ENCODE data around the gene FOXN3. TPM values are rescaled to one million over a fixed set of nuclear protein-coding genes. Genes with fewer than 3 reads are reported as not detected.

FOXN3 gene
- total RNA-seq, 2 experiments from 2014 or later: 124 to 127 TPM

DNA sequence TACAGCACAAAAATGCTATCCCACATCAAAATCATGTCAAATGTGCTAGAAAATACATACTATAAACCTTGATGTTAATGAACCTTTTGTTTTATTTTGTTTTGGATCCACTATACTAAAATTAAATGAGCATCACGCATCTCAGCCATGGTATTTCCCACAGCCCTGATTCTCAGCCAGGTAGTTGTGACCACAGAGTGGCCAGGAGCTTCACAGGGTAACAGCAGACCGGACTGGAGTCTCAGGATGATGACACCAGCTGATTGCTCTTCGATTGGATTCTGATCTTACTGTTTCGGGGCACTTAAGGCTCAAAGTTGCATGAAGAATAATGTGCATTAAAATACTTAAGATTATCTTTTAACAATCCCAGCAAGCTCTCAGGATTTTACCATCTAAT lies 134.8 kb downstream of the FOXN3 start:
- Mint-ChIP-seq H3K4me1 (ENCODE audit: low read depth) (peaks cover 81% of the 10 kb centered on the region), H3K9me3 (no peaks in the 10 kb centered on the region), H3K36me3 (ENCODE audit: low read depth) (peaks cover 65% of the 10 kb centered on the region), H3K27me3 (no peaks in the 10 kb centered on the region), H3K4me3 (no peak overlapping the region), H3K27ac (peak overlapping the region; percentile 39)
- Histone ChIP-seq H3K27ac (ENCODE audit: low read depth in 1 of 2, low read length in 2 of 2) (no peak overlapping the region), H3K4me3 (ENCODE audit: low read length) (no peak overlapping the region), H3K36me3 (ENCODE audit: insufficient read depth, low read length) (peaks cover 14% of the 10 kb centered on the region), H3K27me3 (ENCODE audit: control insufficient read depth in 1 of 2, insufficient read depth in 2 of 2, low read length in 2 of 2) (no peaks in the 10 kb centered on the region), H3K9me3 (ENCODE audit: control insufficient read depth in 1 of 2, insufficient read depth in 1 of 2, low read length in 2 of 2) (no peaks in the 10 kb centered on the region), H3K4me1 (ENCODE audit: insufficient read depth, low read length) (peaks cover 21% of the 10 kb centered on the region)
- DNase-seq: no peak
- intact Hi-C loops (cut with DNase I, micrococcal nuclease): no loop called here
- TF ChIP-seq, protein P1, sequence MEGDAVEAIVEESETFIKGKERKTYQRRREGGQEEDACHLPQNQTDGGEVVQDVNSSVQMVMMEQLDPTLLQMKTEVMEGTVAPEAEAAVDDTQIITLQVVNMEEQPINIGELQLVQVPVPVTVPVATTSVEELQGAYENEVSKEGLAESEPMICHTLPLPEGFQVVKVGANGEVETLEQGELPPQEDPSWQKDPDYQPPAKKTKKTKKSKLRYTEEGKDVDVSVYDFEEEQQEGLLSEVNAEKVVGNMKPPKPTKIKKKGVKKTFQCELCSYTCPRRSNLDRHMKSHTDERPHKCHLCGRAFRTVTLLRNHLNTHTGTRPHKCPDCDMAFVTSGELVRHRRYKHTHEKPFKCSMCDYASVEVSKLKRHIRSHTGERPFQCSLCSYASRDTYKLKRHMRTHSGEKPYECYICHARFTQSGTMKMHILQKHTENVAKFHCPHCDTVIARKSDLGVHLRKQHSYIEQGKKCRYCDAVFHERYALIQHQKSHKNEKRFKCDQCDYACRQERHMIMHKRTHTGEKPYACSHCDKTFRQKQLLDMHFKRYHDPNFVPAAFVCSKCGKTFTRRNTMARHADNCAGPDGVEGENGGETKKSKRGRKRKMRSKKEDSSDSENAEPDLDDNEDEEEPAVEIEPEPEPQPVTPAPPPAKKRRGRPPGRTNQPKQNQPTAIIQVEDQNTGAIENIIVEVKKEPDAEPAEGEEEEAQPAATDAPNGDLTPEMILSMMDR (IDR thresholded peaks at IDR 0.05): no peak
- ATAC-seq (ENCODE audit: poor library complexity): no peak
- POLR2A ChIA-PET: no interaction called here
- CTCF ChIA-PET: no interaction called here

DNA sequence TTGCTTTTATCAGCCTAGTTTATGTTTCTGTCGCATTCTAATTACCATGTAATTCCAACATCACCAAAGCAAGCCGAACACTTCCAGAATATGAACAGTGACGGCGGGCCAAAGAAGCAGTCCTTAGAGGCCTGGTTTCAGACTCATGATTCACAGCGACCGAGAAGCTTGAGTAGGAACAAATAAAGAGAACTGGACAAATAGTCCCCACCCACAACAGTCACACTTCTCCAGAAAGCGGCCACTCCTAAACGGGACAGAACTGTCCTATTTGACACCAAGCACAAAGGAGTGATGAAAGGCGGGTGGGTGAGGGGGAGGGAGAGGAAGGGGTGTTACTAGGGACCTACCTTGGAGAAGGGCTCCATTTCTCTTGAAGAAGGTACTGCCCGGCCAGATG lies 136.4 kb downstream of the FOXN3 start:
- H3K4me1 ChIP-seq (ENCODE audit: insufficient read depth, low read length): peaks cover 27% of the 10 kb centered on the region
- no peak overlapping the region for H3K4me3 Mint-ChIP-seq
- ATAC-seq (ENCODE audit: poor library complexity): no peak
- CTCF ChIA-PET: no interaction called here
- H3K4me3 ChIP-seq (ENCODE audit: low read length): no peak overlapping the region
- peaks cover 18% of the 10 kb centered on the region for H3K36me3 ChIP-seq (ENCODE audit: insufficient read depth, low read length)
- POLR2A ChIA-PET: no interaction called here
- no peaks in the 10 kb centered on the region for H3K9me3 ChIP-seq (ENCODE audit: control insufficient read depth in 1 of 2, insufficient read depth in 1 of 2, low read length in 2 of 2)
- H3K27me3 ChIP-seq (ENCODE audit: control insufficient read depth in 1 of 2, insufficient read depth in 2 of 2, low read length in 2 of 2): no peaks in the 10 kb centered on the region
- no peak for DNase-seq
- peaks cover 76% of the 10 kb centered on the region for H3K36me3 Mint-ChIP-seq (ENCODE audit: low read depth)
- no peaks in the 10 kb centered on the region for H3K27me3 Mint-ChIP-seq
- intact Hi-C loops (cut with DNase I, micrococcal nuclease): no loop called here
- TF ChIP-seq, protein P1 (IDR thresholded peaks at IDR 0.05): no peak
- H3K9me3 Mint-ChIP-seq: no peaks in the 10 kb centered on the region
- no peak overlapping the region for H3K27ac Mint-ChIP-seq
- H3K27ac ChIP-seq (ENCODE audit: low read depth in 1 of 2, low read length in 2 of 2): no peak overlapping the region
- peaks cover 84% of the 10 kb centered on the region for H3K4me1 Mint-ChIP-seq (ENCODE audit: low read depth)

DNA sequence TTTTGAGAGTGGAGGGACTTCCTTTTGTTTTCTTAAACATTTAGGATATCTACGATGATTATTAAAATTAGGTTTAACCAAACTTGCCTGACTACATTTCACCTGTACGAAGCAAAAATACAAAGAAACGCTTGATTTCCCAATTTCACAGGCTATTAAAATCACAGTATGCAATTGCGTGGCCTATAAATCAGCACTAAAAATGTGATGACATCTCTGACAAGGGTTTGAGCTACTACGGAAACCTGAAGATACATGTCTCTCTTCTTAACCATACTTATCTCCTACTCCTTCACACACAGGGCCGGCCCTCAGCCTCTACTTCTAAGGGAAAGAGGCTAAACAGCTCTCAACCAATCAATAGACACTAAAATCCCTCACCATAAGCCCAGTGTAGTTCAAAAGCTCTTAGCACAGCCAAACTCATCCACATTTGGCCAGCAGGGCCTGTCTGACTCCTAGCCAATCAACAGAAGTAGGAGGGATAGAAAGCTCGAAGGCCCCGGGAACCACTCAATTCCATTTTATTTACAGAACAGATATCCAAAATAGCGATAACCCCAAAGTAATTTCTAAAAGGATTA lies 137.3 kb downstream of the FOXN3 start:
- POLR2A ChIA-PET: no interaction called here
- Mint-ChIP-seq H3K4me1 (ENCODE audit: low read depth) (peaks cover 84% of the 10 kb centered on the region), H3K27ac (no peak overlapping the region), H3K4me3 (no peak overlapping the region), H3K27me3 (no peaks in the 10 kb centered on the region), H3K36me3 (ENCODE audit: low read depth) (peaks cover 85% of the 10 kb centered on the region), H3K9me3 (no peaks in the 10 kb centered on the region)
- intact Hi-C loops (cut with DNase I, micrococcal nuclease): no loop called here
- DNase-seq (no peak), ATAC-seq (ENCODE audit: poor library complexity) (no peak)
- peaks cover 27% of the 10 kb centered on the region for H3K4me1 ChIP-seq (ENCODE audit: insufficient read depth, low read length)
- H3K27me3 ChIP-seq (ENCODE audit: control insufficient read depth in 1 of 2, insufficient read depth in 2 of 2, low read length in 2 of 2): no peaks in the 10 kb centered on the region
- TF ChIP-seq, protein P1 (IDR thresholded peaks at IDR 0.05): no peak
- H3K9me3 ChIP-seq (ENCODE audit: control insufficient read depth in 1 of 2, insufficient read depth in 1 of 2, low read length in 2 of 2): no peaks in the 10 kb centered on the region
- H3K36me3 ChIP-seq (ENCODE audit: insufficient read depth, low read length): peaks cover 22% of the 10 kb centered on the region
- no peak overlapping the region for H3K4me3 ChIP-seq (ENCODE audit: low read length)
- CTCF ChIA-PET: no interaction called here
- no peak overlapping the region for H3K27ac ChIP-seq (ENCODE audit: low read depth in 1 of 2, low read length in 2 of 2)
